ENCODE measurements around the gene IFNAR2.

GRCh38 chr21:33278721-33279120, 49.0 kb downstream of the IFNAR2 start:
- no peak for TF ChIP-seq CTCF (conservative IDR thresholded peaks at IDR 0.05; ENCODE audit: low read depth, low read length)
- no peak for TF ChIP-seq EZH2 (IDR thresholded peaks at IDR 0.05; ENCODE audit: borderline replicate concordance, low read depth, low read length, poor library complexity, severe bottlenecking)

All from A673 (cell line).